ENCODE results near the gene CREB5. TPM values are rescaled to one million over a fixed set of nuclear protein-coding genes. Genes with fewer than 3 reads are reported as not detected.

The CREB5 gene
- total RNA-seq, 1 experiment from 2014 or later, result 1.3 TPM

DNA sequence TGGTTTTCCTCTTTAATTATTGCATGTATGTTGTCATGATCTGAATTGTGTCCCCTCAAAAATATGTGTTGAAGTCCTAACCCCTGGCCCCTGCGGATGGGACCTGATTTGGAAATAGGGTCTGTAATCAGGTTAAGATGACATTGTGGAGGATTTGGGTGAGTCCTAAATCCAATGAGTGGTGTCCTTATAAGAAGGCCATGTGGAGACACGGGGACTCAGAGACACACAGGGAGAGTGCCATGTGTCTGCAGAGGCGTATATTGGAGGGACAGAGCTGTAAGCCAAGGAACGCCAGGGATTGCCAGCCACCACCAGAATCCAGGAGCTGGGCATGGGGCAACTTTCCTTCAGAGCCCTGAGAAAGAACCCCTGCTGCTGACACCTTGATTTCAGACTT, 171.9 kb downstream of the CREB5 start (continued):
- TF ChIP-seq, protein P1, sequence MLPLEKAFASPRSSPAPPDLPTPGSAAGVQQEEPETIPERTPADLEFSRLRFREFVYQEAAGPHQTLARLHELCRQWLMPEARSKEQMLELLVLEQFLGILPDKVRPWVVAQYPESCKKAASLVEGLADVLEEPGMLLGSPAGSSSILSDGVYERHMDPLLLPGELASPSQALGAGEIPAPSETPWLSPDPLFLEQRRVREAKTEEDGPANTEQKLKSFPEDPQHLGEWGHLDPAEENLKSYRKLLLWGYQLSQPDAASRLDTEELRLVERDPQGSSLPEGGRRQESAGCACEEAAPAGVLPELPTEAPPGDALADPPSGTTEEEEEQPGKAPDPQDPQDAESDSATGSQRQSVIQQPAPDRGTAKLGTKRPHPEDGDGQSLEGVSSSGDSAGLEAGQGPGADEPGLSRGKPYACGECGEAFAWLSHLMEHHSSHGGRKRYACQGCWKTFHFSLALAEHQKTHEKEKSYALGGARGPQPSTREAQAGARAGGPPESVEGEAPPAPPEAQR (CRISPR knock-in tag; IDR thresholded peaks at IDR 0.05), result no peak
- TF ChIP-seq ZNF138 (CRISPR knock-in tag; conservative IDR thresholded peaks at IDR 0.05) (no peak), OVOL2 (CRISPR knock-in tag; IDR thresholded peaks at IDR 0.05; ENCODE audit: borderline replicate concordance) (no peak), TCF7 (CRISPR knock-in tag; IDR thresholded peaks at IDR 0.05; ENCODE audit: low read depth) (no peak)
- TF ChIP-seq, protein P2, sequence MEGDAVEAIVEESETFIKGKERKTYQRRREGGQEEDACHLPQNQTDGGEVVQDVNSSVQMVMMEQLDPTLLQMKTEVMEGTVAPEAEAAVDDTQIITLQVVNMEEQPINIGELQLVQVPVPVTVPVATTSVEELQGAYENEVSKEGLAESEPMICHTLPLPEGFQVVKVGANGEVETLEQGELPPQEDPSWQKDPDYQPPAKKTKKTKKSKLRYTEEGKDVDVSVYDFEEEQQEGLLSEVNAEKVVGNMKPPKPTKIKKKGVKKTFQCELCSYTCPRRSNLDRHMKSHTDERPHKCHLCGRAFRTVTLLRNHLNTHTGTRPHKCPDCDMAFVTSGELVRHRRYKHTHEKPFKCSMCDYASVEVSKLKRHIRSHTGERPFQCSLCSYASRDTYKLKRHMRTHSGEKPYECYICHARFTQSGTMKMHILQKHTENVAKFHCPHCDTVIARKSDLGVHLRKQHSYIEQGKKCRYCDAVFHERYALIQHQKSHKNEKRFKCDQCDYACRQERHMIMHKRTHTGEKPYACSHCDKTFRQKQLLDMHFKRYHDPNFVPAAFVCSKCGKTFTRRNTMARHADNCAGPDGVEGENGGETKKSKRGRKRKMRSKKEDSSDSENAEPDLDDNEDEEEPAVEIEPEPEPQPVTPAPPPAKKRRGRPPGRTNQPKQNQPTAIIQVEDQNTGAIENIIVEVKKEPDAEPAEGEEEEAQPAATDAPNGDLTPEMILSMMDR (IDR thresholded peaks at IDR 0.05), result no peak
- TF ChIP-seq, protein P3, sequence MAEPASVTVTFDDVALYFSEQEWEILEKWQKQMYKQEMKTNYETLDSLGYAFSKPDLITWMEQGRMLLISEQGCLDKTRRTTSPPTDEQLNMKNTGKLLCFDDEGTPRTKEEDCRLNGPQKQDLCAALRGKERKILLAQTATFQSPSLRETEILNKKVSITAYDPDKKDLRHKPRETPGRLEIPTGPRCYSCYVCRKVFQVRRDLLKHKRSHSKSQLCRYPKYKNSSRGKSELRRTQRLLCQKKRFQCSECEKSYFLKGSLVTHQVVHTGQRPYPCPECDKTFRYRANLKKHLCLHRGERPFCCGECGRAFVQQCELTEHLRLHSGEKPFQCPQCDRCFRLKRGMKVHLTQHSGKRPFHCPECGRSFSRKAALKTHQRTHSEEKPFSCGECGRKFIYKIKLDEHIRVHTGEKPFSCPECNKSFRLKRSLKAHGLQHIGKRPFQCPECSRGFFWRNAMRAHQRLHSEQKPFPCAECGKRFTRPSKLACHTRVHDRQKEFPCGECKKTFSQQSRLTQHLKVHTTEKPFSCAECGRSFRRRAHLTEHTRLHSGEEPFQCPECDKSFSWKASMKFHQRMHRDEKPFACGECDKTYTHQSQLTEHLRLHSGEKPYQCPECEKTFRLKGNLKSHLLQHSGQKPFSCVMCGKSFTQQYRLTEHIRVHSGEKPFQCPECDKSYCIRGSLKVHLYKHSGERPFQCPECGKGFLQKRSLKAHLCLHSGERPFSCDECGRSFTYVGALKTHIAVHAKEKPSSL (CRISPR knock-in tag; conservative IDR thresholded peaks at IDR 0.05), result no peak
- TF ChIP-seq, protein P4, sequence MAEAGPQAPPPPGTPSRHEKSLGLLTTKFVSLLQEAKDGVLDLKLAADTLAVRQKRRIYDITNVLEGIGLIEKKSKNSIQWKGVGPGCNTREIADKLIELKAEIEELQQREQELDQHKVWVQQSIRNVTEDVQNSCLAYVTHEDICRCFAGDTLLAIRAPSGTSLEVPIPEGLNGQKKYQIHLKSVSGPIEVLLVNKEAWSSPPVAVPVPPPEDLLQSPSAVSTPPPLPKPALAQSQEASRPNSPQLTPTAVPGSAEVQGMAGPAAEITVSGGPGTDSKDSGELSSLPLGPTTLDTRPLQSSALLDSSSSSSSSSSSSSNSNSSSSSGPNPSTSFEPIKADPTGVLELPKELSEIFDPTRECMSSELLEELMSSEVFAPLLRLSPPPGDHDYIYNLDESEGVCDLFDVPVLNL (CRISPR knock-in tag; IDR thresholded peaks at IDR 0.05; ENCODE audit: borderline replicate concordance, low read depth), result no peak
- TF ChIP-seq, protein P5, sequence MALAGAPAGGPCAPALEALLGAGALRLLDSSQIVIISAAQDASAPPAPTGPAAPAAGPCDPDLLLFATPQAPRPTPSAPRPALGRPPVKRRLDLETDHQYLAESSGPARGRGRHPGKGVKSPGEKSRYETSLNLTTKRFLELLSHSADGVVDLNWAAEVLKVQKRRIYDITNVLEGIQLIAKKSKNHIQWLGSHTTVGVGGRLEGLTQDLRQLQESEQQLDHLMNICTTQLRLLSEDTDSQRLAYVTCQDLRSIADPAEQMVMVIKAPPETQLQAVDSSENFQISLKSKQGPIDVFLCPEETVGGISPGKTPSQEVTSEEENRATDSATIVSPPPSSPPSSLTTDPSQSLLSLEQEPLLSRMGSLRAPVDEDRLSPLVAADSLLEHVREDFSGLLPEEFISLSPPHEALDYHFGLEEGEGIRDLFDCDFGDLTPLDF (CRISPR knock-in tag; IDR thresholded peaks at IDR 0.05), result no peak

DNA sequence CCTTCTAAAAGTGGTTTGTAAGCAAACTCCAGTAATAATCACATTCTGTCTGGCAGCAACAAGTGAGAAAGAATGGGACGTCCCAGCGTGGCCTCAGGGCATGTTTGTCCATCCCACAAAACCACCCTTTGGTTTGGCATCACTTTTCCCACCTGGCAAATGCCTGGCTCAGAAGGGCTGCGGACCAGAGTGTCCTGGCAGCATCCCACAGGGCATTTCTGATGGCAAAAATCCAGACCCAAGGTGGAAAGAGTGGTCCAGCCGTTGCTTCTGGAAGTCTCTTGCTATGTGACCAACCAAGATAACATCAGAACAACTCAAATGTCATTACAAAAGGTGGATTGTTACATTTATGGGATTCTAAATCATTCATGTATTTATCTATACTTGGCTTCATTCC, 174.4 kb downstream of the CREB5 start:
- ChIA-PET POLR2A (no interaction called here), CTCF (no interaction called here)
- no peak for DNase-seq (ENCODE audit: low spot score)
- no peak for ATAC-seq
- Mint-ChIP-seq H3K4me1 (no peaks in the 10 kb centered on the region), H3K27me3 (ENCODE audit: low read depth) (no peaks in the 10 kb centered on the region; the same call in 1 of the 2 replicates), H3K27ac (no peak overlapping the region), H3K4me3 (no peak overlapping the region), H3K9me3 (no peaks in the 10 kb centered on the region), H3K36me3 (no peaks in the 10 kb centered on the region)
- TF ChIP-seq KAT7 (CRISPR knock-in tag; IDR thresholded peaks at IDR 0.05; ENCODE audit: borderline replicate concordance) (no peak), TEAD4 (CRISPR knock-in tag; IDR thresholded peaks at IDR 0.05) (no peak), RORB (CRISPR knock-in tag; IDR thresholded peaks at IDR 0.05) (no peak), IRF2 (CRISPR knock-in tag; IDR thresholded peaks at IDR 0.05; ENCODE audit: borderline replicate concordance, low read depth) (no peak), ZNF416 (CRISPR knock-in tag; IDR thresholded peaks at IDR 0.05) (no peak), ZNF138 (CRISPR knock-in tag; conservative IDR thresholded peaks at IDR 0.05) (no peak), PRRX2 (CRISPR knock-in tag; IDR thresholded peaks at IDR 0.05) (no peak), RELA (CRISPR knock-in tag; IDR thresholded peaks at IDR 0.05; ENCODE audit: borderline replicate concordance) (no peak)
- TF ChIP-seq, protein P6, sequence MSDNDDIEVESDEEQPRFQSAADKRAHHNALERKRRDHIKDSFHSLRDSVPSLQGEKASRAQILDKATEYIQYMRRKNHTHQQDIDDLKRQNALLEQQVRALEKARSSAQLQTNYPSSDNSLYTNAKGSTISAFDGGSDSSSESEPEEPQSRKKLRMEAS (CRISPR knock-in tag; IDR thresholded peaks at IDR 0.05), result no peak
- TF ChIP-seq, protein P7, sequence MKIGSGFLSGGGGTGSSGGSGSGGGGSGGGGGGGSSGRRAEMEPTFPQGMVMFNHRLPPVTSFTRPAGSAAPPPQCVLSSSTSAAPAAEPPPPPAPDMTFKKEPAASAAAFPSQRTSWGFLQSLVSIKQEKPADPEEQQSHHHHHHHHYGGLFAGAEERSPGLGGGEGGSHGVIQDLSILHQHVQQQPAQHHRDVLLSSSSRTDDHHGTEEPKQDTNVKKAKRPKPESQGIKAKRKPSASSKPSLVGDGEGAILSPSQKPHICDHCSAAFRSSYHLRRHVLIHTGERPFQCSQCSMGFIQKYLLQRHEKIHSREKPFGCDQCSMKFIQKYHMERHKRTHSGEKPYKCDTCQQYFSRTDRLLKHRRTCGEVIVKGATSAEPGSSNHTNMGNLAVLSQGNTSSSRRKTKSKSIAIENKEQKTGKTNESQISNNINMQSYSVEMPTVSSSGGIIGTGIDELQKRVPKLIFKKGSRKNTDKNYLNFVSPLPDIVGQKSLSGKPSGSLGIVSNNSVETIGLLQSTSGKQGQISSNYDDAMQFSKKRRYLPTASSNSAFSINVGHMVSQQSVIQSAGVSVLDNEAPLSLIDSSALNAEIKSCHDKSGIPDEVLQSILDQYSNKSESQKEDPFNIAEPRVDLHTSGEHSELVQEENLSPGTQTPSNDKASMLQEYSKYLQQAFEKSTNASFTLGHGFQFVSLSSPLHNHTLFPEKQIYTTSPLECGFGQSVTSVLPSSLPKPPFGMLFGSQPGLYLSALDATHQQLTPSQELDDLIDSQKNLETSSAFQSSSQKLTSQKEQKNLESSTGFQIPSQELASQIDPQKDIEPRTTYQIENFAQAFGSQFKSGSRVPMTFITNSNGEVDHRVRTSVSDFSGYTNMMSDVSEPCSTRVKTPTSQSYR (CRISPR knock-in tag; IDR thresholded peaks at IDR 0.05), result no peak
- TF ChIP-seq, protein P8, sequence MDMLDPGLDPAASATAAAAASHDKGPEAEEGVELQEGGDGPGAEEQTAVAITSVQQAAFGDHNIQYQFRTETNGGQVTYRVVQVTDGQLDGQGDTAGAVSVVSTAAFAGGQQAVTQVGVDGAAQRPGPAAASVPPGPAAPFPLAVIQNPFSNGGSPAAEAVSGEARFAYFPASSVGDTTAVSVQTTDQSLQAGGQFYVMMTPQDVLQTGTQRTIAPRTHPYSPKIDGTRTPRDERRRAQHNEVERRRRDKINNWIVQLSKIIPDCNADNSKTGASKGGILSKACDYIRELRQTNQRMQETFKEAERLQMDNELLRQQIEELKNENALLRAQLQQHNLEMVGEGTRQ (CRISPR knock-in tag; IDR thresholded peaks at IDR 0.05), result no peak
- TF ChIP-seq, protein P9, sequence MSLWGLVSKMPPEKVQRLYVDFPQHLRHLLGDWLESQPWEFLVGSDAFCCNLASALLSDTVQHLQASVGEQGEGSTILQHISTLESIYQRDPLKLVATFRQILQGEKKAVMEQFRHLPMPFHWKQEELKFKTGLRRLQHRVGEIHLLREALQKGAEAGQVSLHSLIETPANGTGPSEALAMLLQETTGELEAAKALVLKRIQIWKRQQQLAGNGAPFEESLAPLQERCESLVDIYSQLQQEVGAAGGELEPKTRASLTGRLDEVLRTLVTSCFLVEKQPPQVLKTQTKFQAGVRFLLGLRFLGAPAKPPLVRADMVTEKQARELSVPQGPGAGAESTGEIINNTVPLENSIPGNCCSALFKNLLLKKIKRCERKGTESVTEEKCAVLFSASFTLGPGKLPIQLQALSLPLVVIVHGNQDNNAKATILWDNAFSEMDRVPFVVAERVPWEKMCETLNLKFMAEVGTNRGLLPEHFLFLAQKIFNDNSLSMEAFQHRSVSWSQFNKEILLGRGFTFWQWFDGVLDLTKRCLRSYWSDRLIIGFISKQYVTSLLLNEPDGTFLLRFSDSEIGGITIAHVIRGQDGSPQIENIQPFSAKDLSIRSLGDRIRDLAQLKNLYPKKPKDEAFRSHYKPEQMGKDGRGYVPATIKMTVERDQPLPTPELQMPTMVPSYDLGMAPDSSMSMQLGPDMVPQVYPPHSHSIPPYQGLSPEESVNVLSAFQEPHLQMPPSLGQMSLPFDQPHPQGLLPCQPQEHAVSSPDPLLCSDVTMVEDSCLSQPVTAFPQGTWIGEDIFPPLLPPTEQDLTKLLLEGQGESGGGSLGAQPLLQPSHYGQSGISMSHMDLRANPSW (CRISPR knock-in tag; conservative IDR thresholded peaks at IDR 0.05; ENCODE audit: low read depth), result no peak
- TF ChIP-seq, protein P10, sequence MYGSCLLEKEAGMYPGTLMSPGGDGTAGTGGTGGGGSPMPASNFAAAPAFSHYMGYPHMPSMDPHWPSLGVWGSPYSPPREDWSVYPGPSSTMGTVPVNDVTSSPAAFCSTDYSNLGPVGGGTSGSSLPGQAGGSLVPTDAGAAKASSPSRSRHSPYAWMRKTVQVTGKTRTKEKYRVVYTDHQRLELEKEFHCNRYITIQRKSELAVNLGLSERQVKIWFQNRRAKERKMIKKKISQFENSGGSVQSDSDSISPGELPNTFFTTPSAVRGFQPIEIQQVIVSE (CRISPR knock-in tag; IDR thresholded peaks at IDR 0.05; ENCODE audit: borderline replicate concordance), result no peak
